ENCODE data around the gene MT3.

- TF ChIP-seq CTCF (IDR thresholded peaks at IDR 0.05) (no peak), POLR2AphosphoS5 (IDR thresholded peaks at IDR 0.05) (no peak)
Observed at GRCh38 chr16:56554441-56554840, 34.9 kb upstream of the MT3 start.
